Measurements from ENCODE around the gene AP1B1.
A peak's percentile ranks its signal among the peaks of the same experiment; 100 is the strongest.
"Not testable (repeated sequence)": the region's sequence is repeated elsewhere in the genome, so short reads cannot be mapped to it uniquely, and the experiment has no call there.

Gene AP1B1

GRCh38 chr22:29387921-29388758 is at the start of gene AP1B1:
Gene AP1B1 (minus strand): TSS chr22:29388570. CDS start chr22:29367243, 21,327 bp downstream.
- peak; percentile 89 for DNase-seq

DNA sequence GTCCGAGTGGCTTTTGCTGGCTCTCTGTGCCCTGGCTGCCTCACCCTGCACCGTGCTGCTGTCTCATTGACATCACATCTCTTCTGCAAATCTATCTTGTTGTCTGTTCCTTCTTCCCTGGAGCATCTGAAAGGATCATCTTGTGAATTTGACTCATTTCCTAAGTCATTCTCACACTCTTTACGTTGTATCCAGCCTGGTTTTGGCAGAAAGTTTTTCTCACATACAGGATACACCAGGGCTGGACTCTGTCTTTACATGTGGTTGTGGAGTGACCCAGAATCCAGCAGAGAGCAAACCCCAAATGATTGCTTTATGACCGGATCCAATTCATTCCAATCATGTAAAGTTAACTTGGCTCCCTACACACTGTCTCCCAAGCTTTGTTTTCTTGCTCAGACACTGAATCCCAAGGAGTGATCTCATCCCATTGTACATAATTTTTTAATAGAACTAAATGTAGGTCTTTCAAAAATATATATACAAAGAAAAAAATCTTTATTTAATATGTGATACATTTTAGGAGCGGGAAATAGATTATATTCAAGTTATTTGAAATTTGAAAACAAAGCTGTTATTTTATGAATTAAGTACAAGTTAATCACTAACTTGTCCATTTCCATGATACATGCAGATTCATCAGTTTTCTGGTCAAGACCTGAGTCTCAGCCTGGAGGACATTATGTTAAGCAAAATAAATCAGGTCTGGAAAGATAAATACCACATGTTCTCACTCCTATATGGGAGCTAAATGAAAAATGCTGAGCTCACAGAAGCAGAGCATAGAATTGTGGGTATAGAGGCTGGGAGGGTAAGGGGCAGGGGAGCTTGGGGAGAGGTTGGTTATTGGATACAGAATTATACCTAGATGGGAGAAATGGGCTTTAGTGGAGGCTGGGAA is 47.1 kb upstream of the AP1B1 start:
- DNase-seq, result no peak

GRCh38 chr22:29434288-29434687 is 45.9 kb upstream of the AP1B1 start:
- no peak for DNase-seq

- no peak for DNase-seq
Observed at GRCh38 chr22:29433856-29434255, 45.5 kb upstream of the AP1B1 start.

DNA sequence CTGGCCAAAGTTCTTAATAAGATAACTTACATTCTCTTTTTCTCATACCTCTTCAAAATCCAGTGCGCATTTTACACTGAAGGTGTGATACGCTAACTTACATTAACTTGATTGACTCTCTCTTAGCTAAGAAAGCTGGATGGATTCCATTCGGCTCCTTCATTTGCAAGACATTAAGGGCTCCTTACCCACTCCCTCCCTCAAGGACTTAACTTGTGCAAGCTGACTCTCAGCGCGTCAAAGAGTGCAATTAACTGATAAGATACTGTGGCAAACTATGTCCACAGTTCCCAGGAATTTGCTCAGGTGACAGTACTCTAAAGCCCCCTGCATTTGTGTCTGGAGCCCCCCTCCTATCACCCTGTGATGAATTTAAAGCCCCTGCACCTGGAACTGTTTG is 43.6 kb upstream of the AP1B1 start:
- no peak for DNase-seq

- no peak for DNase-seq
Observed at GRCh38 chr22:29427176-29427760, 38.9 kb upstream of the AP1B1 start.

DNA sequence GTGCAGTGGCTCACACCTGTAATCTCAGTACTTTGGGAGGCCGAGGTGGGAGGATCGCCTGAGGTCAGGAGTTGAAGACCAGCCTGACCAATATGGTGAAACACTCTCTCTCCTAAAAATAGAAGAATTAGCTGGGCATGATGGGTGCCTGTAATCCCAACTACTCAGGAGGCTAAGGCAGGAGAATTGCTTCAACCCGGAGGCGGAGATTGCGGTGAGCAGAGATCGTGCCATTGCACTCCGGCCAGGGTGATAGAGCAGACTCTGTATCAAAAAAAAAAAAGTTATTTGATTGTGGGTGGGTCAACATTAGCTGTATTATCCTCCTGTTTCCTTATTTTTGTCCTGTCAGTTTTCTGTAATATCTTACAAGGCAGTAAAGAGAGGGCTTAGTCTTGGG is 38.1 kb upstream of the AP1B1 start:
- no peak for DNase-seq

DNA sequence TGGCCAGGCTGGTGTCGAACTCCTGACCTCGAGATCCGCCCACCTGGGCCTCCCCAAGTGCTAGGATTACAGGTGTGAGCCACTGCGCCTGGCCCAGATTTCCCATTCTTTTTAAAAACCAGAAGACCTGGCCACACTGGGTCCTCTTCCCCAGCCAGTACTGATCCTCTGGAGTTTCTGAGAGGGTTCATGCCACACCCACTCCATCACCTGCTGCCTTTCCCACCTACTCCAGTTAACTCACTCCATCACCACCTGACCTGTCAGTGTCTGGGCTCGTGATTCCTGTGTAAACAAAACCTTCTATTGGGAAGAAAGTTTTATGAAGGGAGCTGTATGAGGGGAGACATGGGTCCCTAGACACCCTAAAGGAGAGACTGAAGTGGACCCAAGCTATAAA is 30.3 kb upstream of the AP1B1 start:
- DNase-seq, result not testable (repeated sequence)

GRCh38 chr22:29414951-29415591 is 26.7 kb upstream of the AP1B1 start:
- peak; percentile 37 for DNase-seq

- DNase-seq, result not testable (repeated sequence)
Observed at GRCh38 chr22:29412772-29413171, 24.4 kb upstream of the AP1B1 start.

- not testable (repeated sequence) for DNase-seq
Observed at GRCh38 chr22:29411569-29412211, 23.3 kb upstream of the AP1B1 start.

GRCh38 chr22:29408940-29409339 is 20.6 kb upstream of the AP1B1 start:
- DNase-seq, result no peak

DNA sequence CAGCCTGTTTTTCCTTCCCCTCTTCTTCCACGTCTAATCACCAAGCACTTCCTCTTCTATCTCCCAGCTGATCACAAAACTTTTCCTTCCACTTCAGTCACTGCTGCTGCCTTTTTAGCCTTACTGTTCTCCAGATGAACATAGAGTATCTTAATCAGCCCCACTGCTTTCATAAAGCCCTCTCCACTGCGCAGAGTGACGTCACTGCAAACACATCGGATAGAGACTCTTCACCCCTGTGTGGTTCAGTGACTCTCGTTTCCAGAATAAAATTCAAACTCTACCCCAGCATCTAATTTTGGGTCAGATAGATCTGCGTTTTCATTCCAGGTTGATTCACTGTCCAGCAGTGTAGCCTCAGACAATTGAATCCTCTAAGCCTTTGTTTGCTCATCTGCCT is 13.2 kb upstream of the AP1B1 start:
- not testable (repeated sequence) for DNase-seq

GRCh38 chr22:29400576-29400975 is 12.2 kb upstream of the AP1B1 start:
- no peak for DNase-seq

DNA sequence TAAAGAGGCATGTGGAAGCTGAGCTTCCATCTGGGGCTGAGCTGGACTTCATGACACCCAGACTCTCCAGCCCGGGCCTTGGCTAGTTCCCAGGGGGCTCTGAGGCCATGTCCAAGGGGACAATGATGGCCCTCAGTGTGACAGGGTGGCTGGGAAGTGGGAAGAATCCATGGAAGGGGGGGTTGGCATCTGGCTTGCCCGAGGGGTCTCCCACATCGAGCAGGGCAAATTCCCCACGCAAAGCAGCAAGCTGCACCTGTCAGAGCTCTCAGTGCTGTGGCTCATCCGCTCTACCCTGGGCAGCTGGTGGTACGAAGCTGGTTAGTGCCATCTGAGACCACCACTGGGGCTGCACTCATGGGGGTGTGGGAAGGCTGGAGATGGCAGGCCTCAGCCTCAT is 9.4 kb upstream of the AP1B1 start:
- no peak for DNase-seq

DNA sequence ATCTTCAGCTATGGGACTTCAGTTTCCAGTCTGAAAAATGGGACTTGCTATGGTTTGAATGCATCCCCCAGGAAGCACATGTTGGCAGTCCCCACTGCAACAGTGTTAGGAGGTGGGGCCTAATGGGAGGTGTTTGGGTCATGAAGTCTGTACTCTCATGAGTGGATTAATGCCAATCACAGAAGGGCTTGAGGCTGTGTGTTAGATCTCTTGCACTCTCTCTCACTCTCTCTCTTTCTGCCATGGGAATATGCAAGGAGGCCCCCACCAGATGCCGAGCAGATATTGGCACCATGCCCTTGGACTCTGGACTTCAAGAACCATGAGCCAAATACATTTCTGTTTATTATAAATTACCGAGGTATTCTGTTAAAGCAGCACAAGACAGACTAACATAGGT is 7.8 kb upstream of the AP1B1 start:
- DNase-seq, result no peak

- DNase-seq, result peak; percentile 47
Observed at GRCh38 chr22:29394931-29395581, 6.7 kb upstream of the AP1B1 start.

DNA sequence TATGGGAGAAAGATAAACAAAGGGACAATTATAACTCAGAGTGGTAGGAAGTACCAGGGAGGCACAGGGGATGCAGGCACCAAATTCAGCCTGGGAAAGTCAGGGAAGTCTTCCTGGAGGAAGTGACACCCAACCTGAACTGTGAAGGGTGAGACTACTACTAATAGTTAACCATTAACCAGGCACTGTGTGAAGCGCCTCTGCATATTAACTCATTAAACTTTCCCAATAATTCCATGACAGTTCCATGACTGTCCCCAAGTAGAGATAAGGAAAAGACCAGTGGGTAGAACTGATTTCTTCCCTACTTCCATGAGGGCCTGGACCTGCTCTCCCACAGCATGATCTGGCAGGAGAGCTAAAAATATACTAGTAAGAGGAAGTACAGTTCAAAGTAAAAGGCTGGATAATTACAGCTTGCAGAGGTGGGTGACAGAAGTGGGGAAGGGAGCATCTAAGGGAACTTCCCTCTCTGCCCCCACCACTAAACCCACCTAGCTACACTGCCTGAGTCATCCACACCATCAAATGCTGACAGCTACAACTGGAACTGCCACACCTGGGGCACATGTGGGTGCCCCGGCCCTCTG is 4.7 kb upstream of the AP1B1 start:
- DNase-seq, result no peak

- DNase-seq, result no peak
Observed at GRCh38 chr22:29391546-29391945, 3.2 kb upstream of the AP1B1 start.

DNA sequence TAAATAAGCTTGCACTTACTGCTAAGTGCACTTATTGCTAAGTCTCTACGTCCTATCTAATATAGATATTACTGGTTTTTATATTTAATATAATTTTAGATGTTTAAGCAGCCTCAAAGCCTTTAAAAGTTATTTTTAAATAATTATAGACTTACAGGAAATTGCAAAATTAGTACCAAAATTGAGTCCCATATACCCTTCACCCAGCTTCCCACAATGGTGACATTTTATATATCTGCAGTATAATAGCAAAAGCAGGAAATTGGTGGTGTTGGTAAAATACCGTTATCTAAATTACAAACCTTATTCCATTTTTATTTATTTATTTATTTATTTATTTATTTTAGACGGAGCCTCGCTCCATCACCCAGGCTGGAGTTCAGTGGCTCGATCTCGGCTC is 1.9 kb upstream of the AP1B1 start:
- DNase-seq, result no peak

DNA sequence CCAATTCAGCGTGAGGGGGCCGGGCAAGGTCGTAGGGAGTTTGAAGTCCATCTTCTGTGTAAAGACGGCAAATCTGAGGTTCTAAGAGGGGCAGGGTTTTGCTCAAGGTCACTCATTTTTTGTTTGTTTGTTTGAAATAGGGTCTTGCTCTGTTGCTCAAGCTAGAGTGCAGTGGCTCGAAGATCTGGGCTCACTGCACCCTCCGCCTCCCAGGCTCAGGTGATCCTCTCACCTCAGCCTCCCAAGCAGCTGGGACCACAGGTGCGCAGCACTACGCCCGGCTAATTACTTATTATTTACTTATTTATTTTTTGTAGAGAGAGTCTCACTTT is 355 bp upstream of the AP1B1 start:
- DNase-seq, result no peak

GRCh38 chr22:29386708-29387107 is 1.7 kb downstream of the AP1B1 start:
- no peak for DNase-seq

Data from activated effector memory CD4-positive, alpha-beta T cell treated with Interleukin-2 at 50 U/mL for 16 hours (primary cell).